ENCODE results near the gene GRPEL1. TPM values are rescaled to one million over a fixed set of nuclear protein-coding genes. Genes with fewer than 3 reads are reported as not detected.

Gene GRPEL1
- total and polyA plus RNA-seq, 9 of the 15 experiments (the other 6 are each of a cell fraction or from before 2014, with no cell fraction given): 43.4 to 192 (median 86.6) TPM

GRCh38 chr4:7048642-7049041 is 19.2 kb downstream of the GRPEL1 start (continued):
- TF ChIP-seq RREB1 (CRISPR knock-in tag; IDR thresholded peaks at IDR 0.05) (no peak), CAMTA2 (CRISPR knock-in tag; conservative IDR thresholded peaks at IDR 0.05) (no peak), SMARCC2 (IDR thresholded peaks at IDR 0.05; ENCODE audit: low read depth) (no peak), RUNX1 (IDR thresholded peaks at IDR 0.05; ENCODE audit: low read depth) (no peak), CHD7 (IDR thresholded peaks at IDR 0.05; ENCODE audit: low read depth, low read length) (no peak), E2F4 (CRISPR knock-in tag; IDR thresholded peaks at IDR 0.05; ENCODE audit: low read depth) (no peak), TGIF2 (CRISPR knock-in tag; IDR thresholded peaks at IDR 0.05) (no peak), ZEB2 (IDR thresholded peaks at IDR 0.05) (no peak), PML (IDR thresholded peaks at IDR 0.05; ENCODE audit: low read length) (no peak), NCOA6 (IDR thresholded peaks at IDR 0.05) (no peak), ATF7 (IDR thresholded peaks at IDR 0.05) (no peak)

All from K562 (cell line).